Large intestine (tissue), 3 donors: ENCODE results near the gene DACH1. TPM values are rescaled to one million over a fixed set of nuclear protein-coding genes. Genes with fewer than 3 reads are reported as not detected.

Experiments
- DNase-seq, 2 donors: peaks; one replicate each; pipeline versions ENCODE4 v3.0.0 to v3.0.0-alpha.2; 2013
- H3K27ac ChIP-seq: one replicate; pipeline ENCODE4 v1.5.1; 2013; ENCODE audit warnings: low read length
- H3K27me3 ChIP-seq: 2 replicates; pipeline ENCODE4 v1.6.1; 2013; ENCODE audit warnings: low read length; ENCODE audit not compliant: control insufficient read depth, insufficient read depth
- H3K36me3 ChIP-seq: 2 replicates; pipeline ENCODE4 v1.6.1; 2013; ENCODE audit warnings: low read length; ENCODE audit not compliant: control insufficient read depth, insufficient read depth
- H3K4me1 ChIP-seq: one replicate; pipeline ENCODE4 v1.6.1; 2013; ENCODE audit warnings: low read length; ENCODE audit not compliant: control insufficient read depth, insufficient read depth
- H3K4me3 ChIP-seq: one replicate; pipeline ENCODE4 v1.5.1; 2013; ENCODE audit warnings: low read length
- H3K9me3 ChIP-seq: one replicate; pipeline ENCODE4 v1.6.1; 2013; ENCODE audit warnings: mild to moderate bottlenecking, low read depth, low read length, moderate library complexity; ENCODE audit not compliant: control insufficient read depth
- WGBS: methylation state at CpG from one replicate; pipeline ENCODE4 v1.1.5; 2013; ENCODE audit warnings: low lambda C conversion rate; ENCODE audit not compliant: insufficient coverage; 5-methylcytosine and 5-hydroxymethylcytosine counted together
- polyA plus RNA-seq: library from polyadenylated mRNA; unstranded; fragments of 120-200 nt; gene quantifications from one replicate; pipeline ENCODE4 v1.2.1, GENCODE V29; 2013

Gene DACH1
- polyA plus RNA-seq, 1 donor: 25.0 TPM

DNA sequence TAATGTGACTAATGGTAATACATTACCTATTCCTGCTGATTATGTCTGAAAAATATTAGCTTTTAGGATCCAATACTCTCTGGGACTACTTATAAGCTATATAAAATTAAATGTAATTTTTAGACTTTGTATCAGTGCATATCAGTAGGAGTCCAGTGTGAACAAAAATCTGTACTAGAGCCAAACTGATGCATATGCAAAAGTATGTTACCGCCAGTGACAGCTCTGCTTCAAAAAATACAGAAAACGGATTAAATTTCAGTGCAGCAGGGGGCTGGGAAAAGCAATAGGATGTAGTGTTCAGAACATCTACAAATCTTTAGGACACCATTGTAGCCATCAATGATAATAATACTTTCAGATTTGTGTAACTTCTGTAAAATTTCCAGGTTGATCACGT lies 385.5 kb downstream of the DACH1 start:
- DNase-seq: no peak
- Histone ChIP-seq H3K4me1 (no peaks in the 10 kb centered on the region), H3K9me3 (no peaks in the 10 kb centered on the region), H3K27ac (no peak overlapping the region), H3K36me3 (peaks cover 17% of the 10 kb centered on the region), H3K4me3 (no peak overlapping the region), H3K27me3 (no peaks in the 10 kb centered on the region)
- 100% methylated on average over 1 of the region's 3 CpGs for WGBS

GRCh38 chr13:71481046-71481445 lies 386.0 kb downstream of the DACH1 start:
- no peaks in the 10 kb centered on the region for H3K4me1 ChIP-seq
- no peak overlapping the region for H3K4me3 ChIP-seq
- peaks cover 17% of the 10 kb centered on the region for H3K36me3 ChIP-seq
- H3K9me3 ChIP-seq: no peaks in the 10 kb centered on the region
- 83% methylated on average over 1 of the region's 1 CpG for WGBS
- DNase-seq: no peak
- no peak overlapping the region for H3K27ac ChIP-seq
- H3K27me3 ChIP-seq: no peaks in the 10 kb centered on the region

- Histone ChIP-seq H3K9me3 (no peaks in the 10 kb centered on the region), H3K4me3 (no peak overlapping the region), H3K27ac (no peak overlapping the region), H3K27me3 (no peaks in the 10 kb centered on the region), H3K36me3 (peaks cover 11% of the 10 kb centered on the region), H3K4me1 (no peaks in the 10 kb centered on the region)
- WGBS: 90% methylated on average over 2 of the region's 6 CpGs
- DNase-seq: no peak
These were observed 389.3 kb downstream of the DACH1 start for GRCh38 chr13:71477735-71478134.

GRCh38 chr13:71474936-71475335 lies 392.1 kb downstream of the DACH1 start:
- no peak for DNase-seq
- 81% methylated on average over 3 of the region's 3 CpGs for WGBS
- H3K4me1 ChIP-seq: no peaks in the 10 kb centered on the region
- peaks cover 18% of the 10 kb centered on the region for H3K36me3 ChIP-seq
- H3K27ac ChIP-seq: no peak overlapping the region
- H3K9me3 ChIP-seq: no peaks in the 10 kb centered on the region
- H3K27me3 ChIP-seq: no peaks in the 10 kb centered on the region
- no peak overlapping the region for H3K4me3 ChIP-seq

DNA sequence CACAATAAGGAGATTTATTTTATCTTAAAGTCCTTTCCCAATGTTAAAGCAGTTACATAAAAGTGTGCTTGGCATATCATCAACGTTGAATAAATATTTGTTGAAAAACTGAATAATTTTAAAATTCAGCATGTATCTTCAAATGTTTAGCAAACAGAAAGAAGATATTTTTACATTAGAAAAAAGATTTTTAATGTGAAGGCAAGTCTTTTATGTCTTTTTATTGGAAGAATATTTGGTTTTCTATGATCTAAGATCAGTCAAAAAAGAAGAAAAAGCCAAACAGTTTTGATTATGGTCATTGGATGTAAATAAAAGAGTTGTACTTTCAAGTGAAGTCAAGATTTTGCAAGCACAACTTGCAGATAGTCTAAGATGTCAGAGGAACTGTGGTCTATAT lies 397.4 kb downstream of the DACH1 start:
- Histone ChIP-seq H3K4me3 (no peak overlapping the region), H3K9me3 (no peaks in the 10 kb centered on the region), H3K4me1 (no peaks in the 10 kb centered on the region), H3K27me3 (no peaks in the 10 kb centered on the region), H3K36me3 (peaks cover 9% of the 10 kb centered on the region), H3K27ac (no peak overlapping the region)
- 86% methylated on average over 1 of the region's 1 CpG for WGBS
- DNase-seq: no peak

GRCh38 chr13:71464686-71465085 lies 402.3 kb downstream of the DACH1 start:
- no peak for DNase-seq
- Histone ChIP-seq H3K36me3 (no peaks in the 10 kb centered on the region), H3K27ac (no peak overlapping the region), H3K4me3 (no peak overlapping the region), H3K27me3 (no peaks in the 10 kb centered on the region), H3K9me3 (no peaks in the 10 kb centered on the region), H3K4me1 (no peaks in the 10 kb centered on the region)
- no CpG with 5 or more reads among the region's 1 CpG for WGBS

DNA sequence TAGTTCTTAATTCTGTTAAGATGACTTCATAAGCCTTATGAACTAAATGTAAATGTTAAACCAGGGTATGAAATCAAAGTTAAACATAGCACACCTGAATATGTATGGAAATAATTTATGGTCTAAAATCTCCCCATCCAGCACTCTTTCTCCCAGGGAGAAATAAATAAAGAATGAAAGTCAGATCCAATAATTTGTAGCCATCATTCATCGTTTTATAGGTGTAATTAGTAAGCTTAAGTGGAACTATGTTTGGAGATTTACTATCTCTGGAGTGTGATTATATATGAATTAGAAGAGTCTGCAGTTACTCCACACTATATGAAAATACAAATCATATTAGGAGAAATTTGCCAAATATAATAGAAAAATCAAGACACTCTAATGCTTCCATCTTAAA lies 405.1 kb downstream of the DACH1 start:
- H3K36me3 ChIP-seq: no peaks in the 10 kb centered on the region
- no peaks in the 10 kb centered on the region for H3K27me3 ChIP-seq
- H3K9me3 ChIP-seq: no peaks in the 10 kb centered on the region
- WGBS: 100% methylated on average over 1 of the region's 1 CpG
- no peak overlapping the region for H3K27ac ChIP-seq
- H3K4me3 ChIP-seq: no peak overlapping the region
- DNase-seq: no peak
- no peaks in the 10 kb centered on the region for H3K4me1 ChIP-seq

DNA sequence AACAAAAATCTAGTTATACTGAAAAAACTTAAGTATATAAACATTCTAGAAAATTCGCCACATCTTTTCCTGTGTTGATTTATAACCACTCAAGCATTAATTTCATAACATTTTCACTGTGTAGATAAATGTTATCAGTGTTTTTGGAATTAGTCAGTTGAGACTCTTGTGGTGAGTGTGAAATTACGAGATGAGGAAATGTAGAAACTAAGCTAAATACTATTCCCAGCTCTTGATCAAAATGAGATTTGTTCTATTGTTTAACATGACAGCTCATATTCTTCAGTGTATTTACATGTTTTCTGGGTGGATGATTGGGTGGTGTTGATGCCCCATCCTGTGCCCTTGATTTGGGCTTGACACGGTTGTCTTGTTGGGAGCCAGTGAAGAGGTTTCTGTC lies 406.8 kb downstream of the DACH1 start:
- H3K9me3 ChIP-seq: no peaks in the 10 kb centered on the region
- no peaks in the 10 kb centered on the region for H3K4me1 ChIP-seq
- no peak for DNase-seq
- no peak overlapping the region for H3K27ac ChIP-seq
- H3K36me3 ChIP-seq: no peaks in the 10 kb centered on the region
- H3K4me3 ChIP-seq: no peak overlapping the region
- no peaks in the 10 kb centered on the region for H3K27me3 ChIP-seq
- WGBS: no CpG with 5 or more reads among the region's 3 CpGs

DNA sequence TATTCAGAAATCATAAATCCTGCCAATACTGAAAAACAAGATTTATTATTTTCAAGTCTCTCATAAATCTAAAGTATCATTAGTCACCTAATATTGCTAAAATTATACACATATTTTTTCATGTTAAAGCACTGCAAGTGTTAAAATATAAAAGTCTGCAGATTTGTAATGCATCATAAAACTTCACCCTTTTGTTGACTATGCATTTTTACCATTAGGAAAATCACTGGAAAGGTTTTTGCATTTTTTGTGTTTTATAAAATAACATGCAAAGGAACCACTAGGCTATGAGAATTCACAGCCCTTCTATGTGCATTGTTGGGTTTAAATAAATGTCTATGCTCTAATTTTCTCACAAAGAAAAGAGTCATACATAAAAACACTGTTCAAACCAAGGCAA lies 407.3 kb downstream of the DACH1 start:
- Histone ChIP-seq H3K9me3 (no peaks in the 10 kb centered on the region), H3K4me1 (no peaks in the 10 kb centered on the region), H3K27ac (no peak overlapping the region), H3K4me3 (no peak overlapping the region), H3K36me3 (no peaks in the 10 kb centered on the region), H3K27me3 (no peaks in the 10 kb centered on the region)
- no peak for DNase-seq

DNA sequence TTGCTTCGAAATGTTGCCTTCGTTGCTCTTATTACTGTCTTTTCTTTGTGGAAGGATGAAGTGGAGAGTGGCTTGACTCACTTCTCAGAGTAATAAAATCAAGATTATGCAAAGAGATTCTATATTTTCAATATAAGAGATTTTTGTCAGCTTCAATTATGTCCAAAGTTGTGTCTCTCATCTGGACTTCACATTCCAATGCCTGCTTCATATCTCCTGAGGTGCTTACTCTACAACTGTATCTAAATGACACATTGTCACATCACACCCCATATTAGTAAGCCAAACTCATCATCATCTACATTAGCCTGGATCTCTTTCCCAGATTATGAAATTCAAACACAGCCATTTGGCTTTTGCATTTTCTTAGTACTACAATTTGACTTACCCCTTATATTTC lies 409.4 kb downstream of the DACH1 start:
- DNase-seq: no peak
- no peaks in the 10 kb centered on the region for H3K27me3 ChIP-seq
- H3K27ac ChIP-seq: no peak overlapping the region
- WGBS: no CpG with 5 or more reads among the region's 2 CpGs
- H3K4me3 ChIP-seq: no peak overlapping the region
- H3K36me3 ChIP-seq: no peaks in the 10 kb centered on the region
- H3K9me3 ChIP-seq: no peaks in the 10 kb centered on the region
- no peaks in the 10 kb centered on the region for H3K4me1 ChIP-seq

- Histone ChIP-seq H3K9me3 (no peaks in the 10 kb centered on the region), H3K27me3 (no peaks in the 10 kb centered on the region), H3K27ac (no peak overlapping the region), H3K36me3 (no peaks in the 10 kb centered on the region), H3K4me3 (no peak overlapping the region), H3K4me1 (no peaks in the 10 kb centered on the region)
- no peak for DNase-seq
- 100% methylated on average over 2 of the region's 2 CpGs for WGBS
These were observed 410.9 kb downstream of the DACH1 start for GRCh38 chr13:71456136-71456535.
